ENCODE data around the gene RNF182.

RNF182 gene

DNA sequence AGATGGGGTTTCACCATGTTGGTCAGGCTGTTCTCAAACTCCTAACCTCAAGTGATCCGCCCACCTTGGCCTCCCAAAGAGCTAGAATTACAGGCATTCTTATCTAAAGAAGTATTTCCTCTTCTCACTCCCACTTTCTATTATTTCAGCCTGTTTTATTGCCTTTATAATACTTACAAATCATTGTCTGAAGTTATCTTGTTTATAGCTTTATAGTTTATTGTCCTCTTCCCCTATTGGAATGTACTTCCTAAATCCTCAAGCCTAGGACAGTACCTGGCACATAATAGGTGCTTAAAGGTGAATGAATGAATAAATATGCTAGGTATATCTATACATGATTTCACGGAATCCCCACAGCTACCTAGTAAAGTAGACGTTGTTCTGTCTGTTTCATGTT lies 37.8 kb upstream of the RNF182 start:
- Histone ChIP-seq H3K4me1 (ENCODE audit: insufficient read depth, insufficient read length) (no peaks in the 10 kb centered on the region), H3K36me3 (ENCODE audit: insufficient read depth, insufficient read length, low read length) (no peaks in the 10 kb centered on the region), H3K9ac (ENCODE audit: insufficient read length, low read depth) (no peak overlapping the region), H3K27me3 (ENCODE audit: insufficient read depth, insufficient read length) (no peaks in the 10 kb centered on the region), H3K4me3 (ENCODE audit: insufficient read length, low read depth) (no peak overlapping the region), H3K9me3 (ENCODE audit: insufficient read depth, low read length) (no peaks in the 10 kb centered on the region)
- TF ChIP-seq YY1 (IDR thresholded peaks at IDR 0.05; ENCODE audit: insufficient read depth, insufficient read length) (no peak), SUZ12 (IDR thresholded peaks at IDR 0.05; ENCODE audit: extremely low read depth, insufficient read depth, insufficient read length) (no peak), ZNF274 (IDR thresholded peaks at IDR 0.05; ENCODE audit: low read depth, low read length) (no peak)
- no peak for DNase-seq (ENCODE audit: low read depth, low spot score)

GRCh38 chr6:13892017-13892645 lies 32.6 kb upstream of the RNF182 start:
- H3K4me3 ChIP-seq (ENCODE audit: insufficient read length, low read depth), result no peak overlapping the region
- H3K36me3 ChIP-seq (ENCODE audit: insufficient read depth, insufficient read length, low read length), result no peaks in the 10 kb centered on the region
- TF ChIP-seq YY1 (IDR thresholded peaks at IDR 0.05; ENCODE audit: insufficient read depth, insufficient read length) (no peak), SUZ12 (IDR thresholded peaks at IDR 0.05; ENCODE audit: extremely low read depth, insufficient read depth, insufficient read length) (no peak), ZNF274 (IDR thresholded peaks at IDR 0.05; ENCODE audit: low read depth, low read length) (no peak)
- H3K9me3 ChIP-seq (ENCODE audit: insufficient read depth, low read length), result no peaks in the 10 kb centered on the region
- H3K4me1 ChIP-seq (ENCODE audit: insufficient read depth, insufficient read length), result no peaks in the 10 kb centered on the region
- H3K9ac ChIP-seq (ENCODE audit: insufficient read length, low read depth), result no peak overlapping the region
- DNase-seq (ENCODE audit: low read depth, low spot score), result no peak
- H3K27me3 ChIP-seq (ENCODE audit: insufficient read depth, insufficient read length), result no peaks in the 10 kb centered on the region

DNA sequence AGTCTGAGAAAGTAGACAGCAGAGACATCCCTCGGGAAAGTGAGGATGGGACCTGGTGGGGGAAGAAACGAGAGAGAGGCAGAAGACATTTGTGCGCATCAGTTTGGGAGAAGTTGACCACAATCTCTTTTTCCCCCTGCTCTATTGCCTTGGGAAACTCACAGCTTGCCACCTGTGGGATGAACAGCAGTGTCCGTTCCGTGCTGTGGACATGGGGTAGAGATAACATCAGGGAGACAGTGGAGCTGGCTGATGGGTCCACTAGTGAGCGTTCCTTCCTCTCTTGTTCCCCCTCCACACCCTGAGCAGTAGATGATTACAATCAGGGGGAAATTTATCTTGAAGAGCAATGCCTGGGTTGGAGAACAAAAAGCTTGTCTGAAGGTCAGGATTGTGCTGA lies 21.8 kb upstream of the RNF182 start:
- H3K36me3 ChIP-seq (ENCODE audit: insufficient read depth, insufficient read length, low read length), result no peaks in the 10 kb centered on the region
- peaks cover 5% of the 10 kb centered on the region for H3K27me3 ChIP-seq (ENCODE audit: insufficient read depth, insufficient read length)
- H3K9ac ChIP-seq (ENCODE audit: insufficient read length, low read depth), result no peak overlapping the region

DNA sequence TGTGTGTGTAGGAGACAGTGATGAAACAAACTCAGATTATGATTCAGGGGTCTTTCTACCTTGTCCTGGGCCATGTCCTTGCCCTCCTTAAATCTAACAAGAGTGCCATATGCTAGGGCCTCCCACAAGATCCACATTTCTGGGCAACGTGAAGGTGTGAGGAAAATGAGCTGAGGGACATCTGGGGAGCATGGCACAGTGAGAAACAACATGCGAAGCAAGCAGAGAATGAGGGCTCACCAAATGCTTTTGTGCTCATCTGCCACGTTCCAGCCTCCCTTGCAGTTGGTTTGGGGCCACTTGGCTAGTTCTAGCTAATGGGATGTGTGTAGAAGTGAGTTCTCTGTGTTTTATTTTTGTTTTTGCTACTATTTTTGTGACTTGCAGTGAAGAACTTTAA lies 21.4 kb upstream of the RNF182 start:
- no peak for DNase-seq (ENCODE audit: low read depth, low spot score)
- no peak overlapping the region for H3K4me3 ChIP-seq (ENCODE audit: insufficient read length, low read depth)
- H3K27me3 ChIP-seq (ENCODE audit: insufficient read depth, insufficient read length), result peaks cover 5% of the 10 kb centered on the region

More for the DNA sequence above, 21.8 kb upstream of the RNF182 start:
- no peak for DNase-seq (ENCODE audit: low read depth, low spot score)
- H3K9me3 ChIP-seq (ENCODE audit: insufficient read depth, low read length), result no peaks in the 10 kb centered on the region
- no peaks in the 10 kb centered on the region for H3K4me1 ChIP-seq (ENCODE audit: insufficient read depth, insufficient read length)
- no peak for TF ChIP-seq SUZ12 (IDR thresholded peaks at IDR 0.05; ENCODE audit: extremely low read depth, insufficient read depth, insufficient read length)
- H3K4me3 ChIP-seq (ENCODE audit: insufficient read length, low read depth), result no peak overlapping the region

DNA sequence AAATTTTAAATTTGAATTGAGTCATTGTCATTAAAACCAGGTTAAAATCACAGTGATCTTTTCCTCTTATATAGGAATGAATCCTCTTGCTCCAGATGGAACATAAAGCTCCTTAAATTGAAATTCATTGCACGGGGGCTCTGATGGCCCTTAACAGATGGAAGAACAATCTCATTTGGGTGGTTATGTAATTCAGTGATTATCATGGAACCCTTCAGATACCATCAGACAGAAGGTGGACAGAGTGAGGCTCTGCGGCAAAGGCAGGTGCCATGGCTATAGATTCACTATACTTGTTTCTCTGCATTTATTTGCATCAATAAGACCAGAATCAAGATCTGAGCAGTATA lies 17.8 kb upstream of the RNF182 start:
- no peak overlapping the region for H3K9ac ChIP-seq (ENCODE audit: insufficient read length, low read depth)
- H3K4me1 ChIP-seq (ENCODE audit: insufficient read depth, insufficient read length), result no peaks in the 10 kb centered on the region
- H3K36me3 ChIP-seq (ENCODE audit: insufficient read depth, insufficient read length, low read length), result no peaks in the 10 kb centered on the region
- TF ChIP-seq YY1 (IDR thresholded peaks at IDR 0.05; ENCODE audit: insufficient read depth, insufficient read length) (no peak), SUZ12 (IDR thresholded peaks at IDR 0.05; ENCODE audit: extremely low read depth, insufficient read depth, insufficient read length) (no peak), ZNF274 (IDR thresholded peaks at IDR 0.05; ENCODE audit: low read depth, low read length) (no peak)
- no peak for DNase-seq (ENCODE audit: low read depth, low spot score)
- H3K9me3 ChIP-seq (ENCODE audit: insufficient read depth, low read length), result no peaks in the 10 kb centered on the region
- H3K4me3 ChIP-seq (ENCODE audit: insufficient read length, low read depth), result no peak overlapping the region
- H3K27me3 ChIP-seq (ENCODE audit: insufficient read depth, insufficient read length), result peaks cover 5% of the 10 kb centered on the region

More for the DNA sequence above, 21.4 kb upstream of the RNF182 start:
- TF ChIP-seq SUZ12 (IDR thresholded peaks at IDR 0.05; ENCODE audit: extremely low read depth, insufficient read depth, insufficient read length) (no peak), ZNF274 (IDR thresholded peaks at IDR 0.05; ENCODE audit: low read depth, low read length) (no peak), YY1 (IDR thresholded peaks at IDR 0.05; ENCODE audit: insufficient read depth, insufficient read length) (no peak)
- Histone ChIP-seq H3K4me1 (ENCODE audit: insufficient read depth, insufficient read length) (no peaks in the 10 kb centered on the region), H3K9ac (ENCODE audit: insufficient read length, low read depth) (no peak overlapping the region), H3K36me3 (ENCODE audit: insufficient read depth, insufficient read length, low read length) (no peaks in the 10 kb centered on the region), H3K9me3 (ENCODE audit: insufficient read depth, low read length) (no peaks in the 10 kb centered on the region)

DNA sequence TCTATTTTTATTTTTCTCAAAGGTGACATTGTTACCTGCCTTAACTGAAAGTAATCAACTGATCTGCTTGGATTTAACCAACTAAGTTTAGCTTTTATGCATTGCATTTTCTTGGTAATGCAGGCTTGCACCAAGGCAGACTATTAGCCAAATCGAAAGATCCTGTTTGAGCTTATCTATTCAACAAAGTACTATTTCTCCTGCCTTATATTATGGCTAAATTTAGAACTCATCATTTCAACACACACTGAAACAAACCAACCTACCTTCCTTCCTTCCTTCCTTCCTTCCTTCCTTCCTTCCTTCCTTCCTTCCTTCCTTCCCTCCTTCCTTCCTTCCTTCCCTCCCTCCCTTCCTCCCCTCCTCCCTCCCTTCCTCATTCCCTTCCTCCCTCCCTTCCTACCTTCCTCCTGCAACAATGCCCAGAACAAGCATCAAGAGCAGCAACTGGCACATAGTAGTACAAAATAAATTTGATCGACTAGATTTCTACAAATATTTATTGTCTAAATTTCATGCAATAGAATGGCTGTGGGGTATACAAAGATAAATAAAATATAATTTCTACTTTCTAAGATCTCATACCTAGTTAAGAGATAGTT lies 17.0 kb upstream of the RNF182 start:
- Histone ChIP-seq H3K4me3 (ENCODE audit: insufficient read length, low read depth) (no peak overlapping the region), H3K27me3 (ENCODE audit: insufficient read depth, insufficient read length) (peaks cover 5% of the 10 kb centered on the region), H3K4me1 (ENCODE audit: insufficient read depth, insufficient read length) (no peaks in the 10 kb centered on the region), H3K9me3 (ENCODE audit: insufficient read depth, low read length) (no peaks in the 10 kb centered on the region), H3K9ac (ENCODE audit: insufficient read length, low read depth) (no peak overlapping the region), H3K36me3 (ENCODE audit: insufficient read depth, insufficient read length, low read length) (no peaks in the 10 kb centered on the region)
- DNase-seq (ENCODE audit: low read depth, low spot score), result no peak
- TF ChIP-seq SUZ12 (IDR thresholded peaks at IDR 0.05; ENCODE audit: extremely low read depth, insufficient read depth, insufficient read length) (no peak), ZNF274 (IDR thresholded peaks at IDR 0.05; ENCODE audit: low read depth, low read length) (no peak), YY1 (IDR thresholded peaks at IDR 0.05; ENCODE audit: insufficient read depth, insufficient read length) (no peak)

DNA sequence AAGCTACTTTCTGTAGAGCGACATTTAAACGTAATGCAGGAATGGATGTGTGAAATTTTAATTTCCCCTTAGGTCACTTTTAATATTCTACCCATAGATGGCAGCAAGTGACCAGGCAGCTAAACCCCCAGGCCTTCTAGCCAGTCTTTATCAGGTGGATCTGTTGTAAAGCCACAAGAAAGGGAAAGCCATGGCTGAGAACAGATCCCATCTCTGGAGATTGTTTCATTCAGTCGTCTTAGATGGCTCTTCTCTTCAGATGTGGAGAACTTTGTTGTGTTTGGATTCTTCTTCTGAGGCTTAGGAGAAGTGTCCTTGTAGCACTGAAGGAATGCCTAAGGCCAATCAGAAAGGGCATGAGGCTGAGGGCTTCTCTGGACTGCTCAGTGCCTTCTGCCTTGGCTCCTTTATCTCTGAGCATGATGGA lies 15.8 kb upstream of the RNF182 start:
- H3K4me3 ChIP-seq (ENCODE audit: insufficient read length, low read depth), result no peak overlapping the region
- no peak overlapping the region for H3K9ac ChIP-seq (ENCODE audit: insufficient read length, low read depth)
- DNase-seq (ENCODE audit: low read depth, low spot score), result peak; percentile 54

More for the DNA sequence above, 15.8 kb upstream of the RNF182 start:
- Histone ChIP-seq H3K27me3 (ENCODE audit: insufficient read depth, insufficient read length) (peaks cover 5% of the 10 kb centered on the region), H3K36me3 (ENCODE audit: insufficient read depth, insufficient read length, low read length) (no peaks in the 10 kb centered on the region), H3K9me3 (ENCODE audit: insufficient read depth, low read length) (no peaks in the 10 kb centered on the region), H3K4me1 (ENCODE audit: insufficient read depth, insufficient read length) (no peaks in the 10 kb centered on the region)
- TF ChIP-seq SUZ12 (IDR thresholded peaks at IDR 0.05; ENCODE audit: extremely low read depth, insufficient read depth, insufficient read length), result no peak
- no peak for TF ChIP-seq ZNF274 (IDR thresholded peaks at IDR 0.05; ENCODE audit: low read depth, low read length)
- no peak for TF ChIP-seq YY1 (IDR thresholded peaks at IDR 0.05; ENCODE audit: insufficient read depth, insufficient read length)

Measured in NT2/D1 (cell line).